Cardiac muscle cell (in vitro differentiated cells and primary cell): ENCODE measurements around the gene DEK. TPM values are rescaled to one million over a fixed set of nuclear protein-coding genes. Genes with fewer than 3 reads are reported as not detected.
A peak's percentile ranks its signal among the peaks of the same experiment; 100 is the strongest.
"Not testable (repeated sequence)": the region's sequence is repeated elsewhere in the genome, so short reads cannot be mapped to it uniquely, and the experiment has no call there.

Experiments
- DNase-seq, 2 donors: peaks; one replicate each; pipeline versions ENCODE4 v3.0.0 to v3.0.0-alpha.2; 2010 to 2017; ENCODE audit warnings: low read depth in 1 of 2, low spot score in 1 of 2
- H3K27ac ChIP-seq: fragments of 200-600 bp; sonication (generic); 2 replicates; pipeline ENCODE4 v1.5.1; 2016
- H3K27me3 ChIP-seq: fragments of 200-600 bp; sonication (generic); 2 replicates; pipeline ENCODE4 v1.6.0; 2016; ENCODE audit warnings: control low read depth
- H3K36me3 ChIP-seq: fragments of 200-600 bp; sonication (generic); 2 replicates; pipeline ENCODE4 v1.5.1; 2016; ENCODE audit warnings: control low read depth
- H3K4me1 ChIP-seq: fragments of 200-600 bp; sonication (generic); 2 replicates; pipeline ENCODE4 v1.8.1; 2017; ENCODE audit warnings: low read depth, mild to moderate bottlenecking, mixed run types
- H3K4me3 ChIP-seq: fragments of 200-600 bp; sonication (generic); 2 replicates; pipeline ENCODE4 v1.5.1; 2016; ENCODE audit warnings: mild to moderate bottlenecking
- H3K9me3 ChIP-seq: fragments of 200-600 bp; sonication (generic); 2 replicates; pipeline ENCODE4 v1.5.1; 2017; ENCODE audit warnings: low read depth, mild to moderate bottlenecking, control low read depth
- CTCF ChIP-seq: IDR thresholded peaks from 2 replicates; pipeline ENCODE4 v1.5.1; 2012; ENCODE audit warnings: low read depth, mild to moderate bottlenecking, low read length
- polyA plus RNA-seq: library from polyadenylated mRNA; unstranded; fragments of >200 nt; fragmentation: Nextera tagmentation; extraction: Ambion mirVana; gene quantifications from 2 replicates; pipeline ENCODE4 v1.2.1, GENCODE V29; 2016
- total RNA-seq: library from RNA; depleted of rRNA; stranded (reverse); fragments of >200 nt; gene quantifications from 2 replicates; pipeline ENCODE4 v1.2.3, GENCODE V29; 2016

The DEK gene
- total and polyA plus RNA-seq, 2 experiments from 2014 or later = 80.8 to 128 TPM

- H3K9me3 ChIP-seq = no peaks in the 10 kb centered on the region
- no peaks in the 10 kb centered on the region for H3K36me3 ChIP-seq
- H3K4me3 ChIP-seq = no peak overlapping the region
- H3K27ac ChIP-seq = no peak overlapping the region
- H3K27me3 ChIP-seq = no peaks in the 10 kb centered on the region
- peaks cover 19% of the 10 kb centered on the region for H3K4me1 ChIP-seq
- TF ChIP-seq CTCF = no peak
- DNase-seq = no peak
Measured at GRCh38 chr6:18212231-18212630, 52.1 kb downstream of the DEK start.

- no peaks in the 10 kb centered on the region for H3K9me3 ChIP-seq
Measured at GRCh38 chr6:18211338-18211737, 53.0 kb downstream of the DEK start.

GRCh38 chr6:18210707-18211106 lies 53.6 kb downstream of the DEK start:
- H3K27me3 ChIP-seq = no peaks in the 10 kb centered on the region
- H3K36me3 ChIP-seq = no peaks in the 10 kb centered on the region
- no peak for TF ChIP-seq CTCF
- no peak for DNase-seq
- H3K4me1 ChIP-seq = peaks cover 19% of the 10 kb centered on the region
- H3K9me3 ChIP-seq = no peaks in the 10 kb centered on the region
- no peak overlapping the region for H3K27ac ChIP-seq
- H3K4me3 ChIP-seq = no peak overlapping the region

More at GRCh38 chr6:18211338-18211737, 53.0 kb downstream of the DEK start:
- H3K36me3 ChIP-seq = no peaks in the 10 kb centered on the region
- DNase-seq = no peak
- H3K27ac ChIP-seq = no peak overlapping the region
- peaks cover 19% of the 10 kb centered on the region for H3K4me1 ChIP-seq
- no peaks in the 10 kb centered on the region for H3K27me3 ChIP-seq
- H3K4me3 ChIP-seq = no peak overlapping the region
- TF ChIP-seq CTCF = no peak

- peak overlapping the region; percentile 89 for H3K27ac ChIP-seq
- H3K9me3 ChIP-seq = no peaks in the 10 kb centered on the region
- peak in 1 of 2 donors; percentile 49 for DNase-seq
- no peaks in the 10 kb centered on the region for H3K36me3 ChIP-seq
- H3K27me3 ChIP-seq = no peaks in the 10 kb centered on the region
- TF ChIP-seq CTCF = no peak
- no peak overlapping the region for H3K4me3 ChIP-seq
- peaks cover 14% of the 10 kb centered on the region for H3K4me1 ChIP-seq
Measured at GRCh38 chr6:18209539-18210197, 54.7 kb downstream of the DEK start.

GRCh38 chr6:18208778-18209177 lies 55.6 kb downstream of the DEK start:
- H3K27me3 ChIP-seq, DNase-seq, H3K36me3 ChIP-seq, H3K4me3 ChIP-seq, H3K27ac ChIP-seq, H3K9me3 ChIP-seq, H3K4me1 ChIP-seq: not testable (repeated sequence)

- Histone ChIP-seq H3K9me3 (no peaks in the 10 kb centered on the region), H3K27ac (no peak overlapping the region), H3K4me3 (no peak overlapping the region), H3K4me1 (peaks cover 3% of the 10 kb centered on the region), H3K36me3 (no peaks in the 10 kb centered on the region), H3K27me3 (no peaks in the 10 kb centered on the region)
- no peak for TF ChIP-seq CTCF
- no peak for DNase-seq
Measured at GRCh38 chr6:18207949-18208348, 56.4 kb downstream of the DEK start.
